ENCODE measurements around the gene FIS1. TPM values are rescaled to one million over a fixed set of nuclear protein-coding genes. Genes with fewer than 3 reads are reported as not detected.

The FIS1 gene
- total RNA-seq, 1 donor from 2014 or later = 133 TPM

DNA sequence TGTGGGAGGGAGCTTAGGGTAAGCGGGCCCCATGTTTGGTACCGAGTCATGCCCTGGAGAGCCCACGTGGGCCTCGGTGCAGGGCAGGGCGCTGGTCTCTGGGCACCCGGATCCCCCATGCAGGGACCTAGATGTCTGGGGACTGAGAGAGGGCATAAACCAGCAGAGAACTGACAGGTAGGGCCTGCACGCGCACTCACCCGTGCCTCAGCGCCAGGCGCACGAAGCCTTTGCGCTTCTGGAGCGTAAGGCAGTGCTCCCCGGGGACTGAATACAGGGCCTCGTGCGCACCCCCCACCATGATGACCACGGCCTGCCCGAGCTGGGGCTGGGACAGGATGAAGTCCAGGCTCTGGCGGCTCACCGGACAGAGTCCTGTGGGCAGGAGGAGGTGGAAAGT, 46.9 kb downstream of the FIS1 start:
- Histone ChIP-seq H3K36me3 (no peaks in the 10 kb centered on the region), H3K27me3 (ENCODE audit: low read depth) (peaks cover 66% of the 10 kb centered on the region), H3K9me3 (no peaks in the 10 kb centered on the region), H3K27ac (no peak overlapping the region), H3K4me3 (no peak overlapping the region), H3K4me1 (peaks cover 10% of the 10 kb centered on the region)
- TF ChIP-seq CTCF (IDR thresholded peaks at IDR 0.05) = no peak
- intact Hi-C loops (cut with DNase I) = no loop called here
- ATAC-seq = peak in 1 of 2 donors; percentile 14
- no peak for DNase-seq

GRCh38 chr7:101195884-101196283, 49.0 kb downstream of the FIS1 start:
- no peak for TF ChIP-seq CTCF (IDR thresholded peaks at IDR 0.05)
- intact Hi-C loops (cut with DNase I) = no loop called here
- DNase-seq = no peak
- Histone ChIP-seq H3K4me3 (no peak overlapping the region), H3K9me3 (no peaks in the 10 kb centered on the region), H3K36me3 (no peaks in the 10 kb centered on the region), H3K27ac (no peak overlapping the region), H3K27me3 (ENCODE audit: low read depth) (peaks cover 45% of the 10 kb centered on the region), H3K4me1 (no peaks in the 10 kb centered on the region)
- ATAC-seq = no peak

Other genes starting within 250 kb of the FIS1 start
- gene MUC17, start 225.0 kb downstream of the FIS1 start, total RNA-seq = not detected
- 61.9 TPM for gene TRIM56, start 159.6 kb downstream of the FIS1 start, total RNA-seq
- 15.4 TPM for gene SERPINE1, start 118.0 kb downstream of the FIS1 start, total RNA-seq
- gene AP1S1, start 90.6 kb downstream of the FIS1 start, total RNA-seq = 28.4 TPM
- gene VGF, start 79.5 kb downstream of the FIS1 start, total RNA-seq = 0.15 TPM
- not detected for gene NAT16, start 64.8 kb downstream of the FIS1 start, total RNA-seq
- gene MOGAT3, start 44.0 kb downstream of the FIS1 start, total RNA-seq = not detected
- 87.9 TPM for gene PLOD3, start 27.5 kb downstream of the FIS1 start, total RNA-seq
- 55.4 TPM for gene ZNHIT1, start 26.9 kb downstream of the FIS1 start, total RNA-seq
- 11.1 TPM for gene CLDN15, start 7.3 kb downstream of the FIS1 start, total RNA-seq
- 19.4 TPM for gene IFT22, start 76.7 kb upstream of the FIS1 start, total RNA-seq
- gene COL26A1, start 117.8 kb upstream of the FIS1 start, total RNA-seq = 0.24 TPM